A673 (cell line): ENCODE results near the gene MN1. TPM values are rescaled to one million over a fixed set of nuclear protein-coding genes. Genes with fewer than 3 reads are reported as not detected.

Experiments used
- BruUV-seq: library from RNA; stranded (reverse); fragments of 400-500 nt; replicated peaks from 2 replicates; lab custom pipeline; 2021; lab: Mats Ljungman, UMichigan
- CTCF ChIA-PET: fragments of 300-600 bp; sonication (Branson Sonifier 250); formaldehyde crosslinking; loops from one replicate; lab custom pipeline; 2022; ENCODE audit warnings: antibody characterized with exemption; lab: Charles Lee
- POLR2A ChIA-PET: fragments of 300-600 bp; sonication (Branson Sonifier 250); formaldehyde crosslinking; loops from one replicate; lab custom pipeline; 2022; ENCODE audit warnings: antibody characterized with exemption; ENCODE audit not compliant: low non-redundant PET; lab: Charles Lee
- DNase-seq: peaks from one replicate; pipeline ENCODE4 v3.0.0-alpha.2; 2015; ENCODE audit warnings: low spot score
- H3K27ac ChIP-seq: fragments of 200-600 bp; sonication (generic); 2 replicates; pipeline ENCODE4 v1.5.1; 2016; ENCODE audit warnings: mixed run types, low read depth, mild to moderate bottlenecking, mixed read lengths, antibody characterized with exemption, low read length; ENCODE audit not compliant: poor library complexity, severe bottlenecking
- H3K27me3 ChIP-seq: fragments of 200-600 bp; sonication (generic); replicated peaks from 2 replicates; pipeline ENCODE4 v1.6.1; 2017; ENCODE audit warnings: mixed run types, low read depth, mild to moderate bottlenecking, mixed read lengths, antibody characterized with exemption, low read length; ENCODE audit not compliant: insufficient read depth, poor library complexity
- H3K36me3 ChIP-seq: fragments of 200-600 bp; sonication (generic); 2 replicates; pipeline ENCODE4 v1.6.1; 2016; ENCODE audit warnings: mixed run types, mild to moderate bottlenecking, mixed read lengths, antibody characterized with exemption, low read length; ENCODE audit not compliant: insufficient read depth, poor library complexity, severe bottlenecking
- H3K4me1 ChIP-seq: fragments of 200-600 bp; sonication (generic); 2 replicates; pipeline ENCODE4 v1.6.1; 2017; ENCODE audit warnings: mixed run types, mild to moderate bottlenecking, mixed read lengths, antibody characterized with exemption, low read length; ENCODE audit not compliant: insufficient read depth, poor library complexity, severe bottlenecking
- H3K4me3 ChIP-seq: fragments of 200-600 bp; sonication (generic); 2 replicates; pipeline ENCODE4 v1.5.1; 2016; ENCODE audit warnings: low read depth, mixed run types, mild to moderate bottlenecking, mixed read lengths, low read length; ENCODE audit not compliant: poor library complexity, severe bottlenecking
- H3K9me3 ChIP-seq: fragments of 200-600 bp; sonication (generic); 2 replicates; pipeline ENCODE4 v1.6.1; 2016; ENCODE audit warnings: mixed run types, low read depth, mild to moderate bottlenecking, mixed read lengths, antibody characterized with exemption, low read length; ENCODE audit not compliant: poor library complexity, severe bottlenecking
- CTCF ChIP-seq: fragments of 300-800, 200-600 bp; sonication (generic); conservative IDR thresholded peaks from 2 replicates; pipeline ENCODE4 v1.5.1; 2017; ENCODE audit warnings: low read depth, mild to moderate bottlenecking, antibody characterized with exemption, low read length, moderate library complexity, mixed read lengths
- EZH2 ChIP-seq: fragments of 200-600 bp; sonication (generic); IDR thresholded peaks from 2 replicates; pipeline ENCODE4 v1.6.1; 2017; ENCODE audit warnings: borderline replicate concordance, low read depth, mild to moderate bottlenecking, mixed read lengths, antibody characterized with exemption, low read length; ENCODE audit not compliant: poor library complexity, severe bottlenecking
- intact Hi-C: fragments of 100-400 bp; cut with micrococcal nuclease; formaldehyde crosslinking; loops from one replicate; pipeline ENCODE4 v1.10.0; 2022; ENCODE audit not compliant: unreplicated experiment
- total RNA-seq: library from RNA; stranded (reverse); gene quantifications from 2 replicates; pipeline ENCODE4 v1.2.3, GENCODE V29; 2021

The MN1 gene
- total RNA-seq, 1 experiment from 2014 or later: 8.4 TPM

- no peak for DNase-seq
- H3K4me3 ChIP-seq: no peak overlapping the region
- H3K36me3 ChIP-seq: no peaks in the 10 kb centered on the region
- BruUV-seq: no TSS peak
- POLR2A ChIA-PET: no interaction called here
- CTCF ChIA-PET: no interaction called here
- no peak for TF ChIP-seq EZH2
- TF ChIP-seq CTCF: no peak
- no peaks in the 10 kb centered on the region for H3K27me3 ChIP-seq
- H3K27ac ChIP-seq: no peak overlapping the region
- H3K9me3 ChIP-seq: no peaks in the 10 kb centered on the region
- intact Hi-C loops: no loop called here
- H3K4me1 ChIP-seq: no peaks in the 10 kb centered on the region
These were observed 97.0 kb downstream of the MN1 start for GRCh38 chr22:27704581-27704980.

- H3K4me1 ChIP-seq: no peaks in the 10 kb centered on the region
- H3K27ac ChIP-seq: no peak overlapping the region
- H3K27me3 ChIP-seq: no peaks in the 10 kb centered on the region
- H3K4me3 ChIP-seq: no peak overlapping the region
- intact Hi-C loops: no loop called here
- CTCF ChIA-PET: no interaction called here
- H3K9me3 ChIP-seq: peaks cover 3% of the 10 kb centered on the region
- no peak for TF ChIP-seq EZH2
- TF ChIP-seq CTCF: no peak
- POLR2A ChIA-PET: no interaction called here
- no TSS peak for BruUV-seq
- no peaks in the 10 kb centered on the region for H3K36me3 ChIP-seq
- no peak for DNase-seq
These were observed 102.1 kb downstream of the MN1 start for GRCh38 chr22:27699383-27700019.

- no peaks in the 10 kb centered on the region for H3K36me3 ChIP-seq
- H3K4me3 ChIP-seq: no peak overlapping the region
- no peaks in the 10 kb centered on the region for H3K27me3 ChIP-seq
- POLR2A ChIA-PET: no interaction called here
- no peaks in the 10 kb centered on the region for H3K4me1 ChIP-seq
- CTCF ChIA-PET: no interaction called here
- peaks cover 3% of the 10 kb centered on the region for H3K9me3 ChIP-seq
- intact Hi-C loops: no loop called here
- no peak for TF ChIP-seq CTCF
- no peak for TF ChIP-seq EZH2
- BruUV-seq: no TSS peak
- no peak for DNase-seq
- no peak overlapping the region for H3K27ac ChIP-seq
These were observed 102.7 kb downstream of the MN1 start for GRCh38 chr22:27698813-27699212.

Other genes with a start within 250 kb of the MN1 start
- 130 and 135 TPM in 2 replicates for gene PITPNB, start 117.5 kb upstream of the MN1 start, total RNA-seq